Mucosa of rectum (tissue), 2 donors: ENCODE results near the gene OGDH.

ENCODE experiments used
- H3K27ac ChIP-seq, 2 donors: one replicate each; pipeline ENCODE4 v1.7.0; 2013; ENCODE audit warnings: inconsistent platforms in 2 of 2, low read depth in 2 of 2, low read length in 2 of 2
- H3K27me3 ChIP-seq, 2 donors: one replicate each; pipeline ENCODE4 v1.7.0; 2013; ENCODE audit warnings: low read length in 2 of 2; ENCODE audit not compliant: control insufficient read depth in 2 of 2, insufficient read depth in 2 of 2
- H3K36me3 ChIP-seq, 2 donors: one replicate each; pipeline ENCODE4 v1.7.0; 2013; ENCODE audit warnings: low read length in 2 of 2; ENCODE audit not compliant: control insufficient read depth in 2 of 2, insufficient read depth in 2 of 2
- H3K4me1 ChIP-seq, 2 donors: one replicate each; pipeline ENCODE4 v1.7.0; 2013; ENCODE audit warnings: low read length in 2 of 2, mild to moderate bottlenecking in 1 of 2; ENCODE audit not compliant: control insufficient read depth in 2 of 2, insufficient read depth in 2 of 2
- H3K4me3 ChIP-seq, 2 donors: one replicate each; pipeline ENCODE4 v1.7.0; 2013; ENCODE audit warnings: low read length in 2 of 2
- H3K9ac ChIP-seq, 2 donors: one replicate each; pipeline ENCODE4 v1.7.0; 2013; ENCODE audit warnings: low read length in 2 of 2, low read depth in 1 of 2, mild to moderate bottlenecking in 1 of 2
- H3K9me3 ChIP-seq, 2 donors: one replicate each; pipeline ENCODE4 v1.7.0; 2013; ENCODE audit warnings: low read length in 2 of 2; ENCODE audit not compliant: control insufficient read depth in 2 of 2
- donor health status: healthy.
- donor health status: Normal muscosa, but diverticular disease.

The OGDH gene

DNA sequence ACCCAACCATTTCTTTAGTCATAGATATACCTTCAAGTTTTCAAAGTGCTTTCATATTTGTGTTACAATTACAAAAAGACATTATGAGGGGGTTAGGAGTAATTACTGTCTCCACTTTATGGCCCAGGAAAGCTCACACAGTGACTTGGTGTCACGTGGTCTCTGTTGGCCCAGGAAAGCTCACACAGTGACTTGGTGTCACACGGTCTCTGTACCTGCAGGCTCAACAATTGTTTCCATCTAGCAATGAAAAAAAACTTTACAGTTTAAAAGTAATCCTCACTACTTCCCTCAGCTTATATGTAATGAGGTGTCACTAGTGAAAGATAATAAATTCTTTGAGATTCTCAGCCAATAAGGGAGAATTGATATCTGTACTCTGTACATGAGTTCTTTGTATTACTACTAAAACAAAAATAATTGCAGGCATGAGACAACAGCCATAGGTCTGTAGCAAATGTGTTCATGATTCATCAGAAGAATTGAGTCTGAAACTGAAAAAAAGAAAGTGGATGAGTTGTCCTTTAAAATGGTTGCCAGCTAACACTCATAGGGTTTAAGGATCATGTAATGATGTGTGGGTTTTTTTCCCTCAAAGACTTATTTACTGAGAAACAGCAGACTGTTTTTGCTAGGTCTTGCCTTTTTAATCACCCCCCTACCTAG, 10.9 kb downstream of the OGDH start:
- Histone ChIP-seq H3K4me1 (peaks cover 3 to 37% of the 10 kb centered on the region in 2 donors), H3K9ac (no peak overlapping the region), H3K27me3 (no peaks in the 10 kb centered on the region), H3K9me3 (no peaks in the 10 kb centered on the region), H3K36me3 (peaks cover 0 to 4% of the 10 kb centered on the region in 2 donors), H3K27ac (peak overlapping the region; percentile 17 to 24), H3K4me3 (no peak overlapping the region)

DNA sequence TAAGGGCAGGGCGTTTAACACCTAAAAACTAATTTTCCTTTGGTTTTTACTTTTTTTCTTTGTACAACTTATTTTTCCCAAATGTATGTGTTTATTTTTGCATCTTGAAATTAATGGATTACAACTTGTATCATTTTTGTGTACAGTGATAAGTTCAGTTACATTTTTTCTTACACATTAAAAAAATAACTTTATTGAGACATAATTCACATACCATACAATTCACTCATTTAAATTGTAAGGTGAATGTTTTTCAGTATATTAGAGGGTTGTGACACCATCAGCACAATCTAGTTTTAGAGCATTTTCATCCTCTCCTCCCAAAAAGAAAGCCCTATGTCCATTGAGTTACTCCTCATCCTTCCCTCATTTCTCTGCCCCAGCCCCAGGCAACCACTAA, 11.6 kb downstream of the OGDH start:
- Histone ChIP-seq H3K9me3 (no peaks in the 10 kb centered on the region), H3K9ac (no peak overlapping the region), H3K36me3 (peaks cover 0 to 4% of the 10 kb centered on the region in 2 donors), H3K27ac (peak overlapping the region; percentile 41 to 50), H3K4me1 (peaks cover 5 to 42% of the 10 kb centered on the region in 2 donors), H3K27me3 (no peaks in the 10 kb centered on the region), H3K4me3 (no peak overlapping the region)

DNA sequence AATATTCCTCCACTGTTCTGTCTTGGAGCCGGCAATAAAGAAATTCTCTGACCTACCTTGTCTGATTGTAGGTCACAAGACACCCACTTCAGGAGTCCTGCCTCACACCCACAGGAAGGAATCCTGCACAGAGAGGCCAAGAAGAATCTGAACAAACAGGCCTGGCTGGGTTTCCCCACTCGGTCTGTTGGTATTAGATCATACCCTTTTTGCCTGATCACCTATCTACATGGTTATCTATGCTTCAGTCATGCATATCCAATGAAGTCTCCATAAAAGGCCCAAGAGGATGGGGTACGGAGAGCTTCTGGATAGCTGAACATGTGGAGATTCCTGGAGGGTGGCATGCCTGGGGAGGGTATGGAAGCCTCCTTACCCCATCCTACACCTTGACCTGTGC, 12.3 kb downstream of the OGDH start:
- Histone ChIP-seq H3K36me3 (peaks cover 0 to 4% of the 10 kb centered on the region in 2 donors), H3K9ac (no peak overlapping the region), H3K9me3 (no peaks in the 10 kb centered on the region), H3K27ac (peak overlapping the region; percentile 41 to 50), H3K4me1 (peaks cover 7 to 44% of the 10 kb centered on the region in 2 donors), H3K27me3 (no peaks in the 10 kb centered on the region), H3K4me3 (no peak overlapping the region)

DNA sequence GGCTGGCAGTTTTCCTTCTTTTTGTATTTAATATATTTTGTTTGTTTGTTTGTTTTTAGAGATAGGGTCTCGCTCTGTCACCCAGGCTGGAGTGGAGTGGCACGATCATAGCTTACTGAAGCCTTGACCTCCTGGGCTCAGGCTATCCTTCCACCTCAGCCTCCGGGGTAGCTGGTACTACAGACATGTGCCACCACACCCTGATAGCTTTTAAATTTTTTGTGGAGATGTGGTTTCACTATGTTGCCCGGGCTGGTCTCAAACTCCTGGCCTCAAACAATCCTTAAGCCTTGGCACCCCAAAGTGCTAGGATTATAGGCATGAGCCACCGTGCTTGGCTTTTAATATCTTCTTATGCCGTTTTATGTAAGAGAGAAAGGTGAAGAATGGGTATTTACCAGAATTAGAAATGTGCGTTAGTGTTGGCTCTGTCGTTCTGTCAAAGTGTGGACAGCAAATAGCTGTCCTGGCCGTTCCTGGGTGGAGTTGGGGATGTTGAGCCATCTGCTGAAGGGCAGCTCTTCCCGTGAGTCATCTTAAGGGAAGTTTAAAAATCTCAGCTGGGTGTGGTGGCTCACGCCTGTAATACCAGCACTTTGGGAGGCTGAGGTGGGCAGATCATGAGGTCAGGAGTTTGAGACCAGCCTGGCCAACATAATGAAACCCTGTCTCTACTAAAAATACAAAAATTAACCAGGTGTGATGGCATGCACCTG, 14.8 kb downstream of the OGDH start:
- Histone ChIP-seq H3K36me3 (peaks cover 21 to 24% of the 10 kb centered on the region in 2 donors), H3K9me3 (no peaks in the 10 kb centered on the region), H3K27me3 (no peaks in the 10 kb centered on the region), H3K27ac (peak overlapping the region; percentile 40 to 45), H3K4me1 (peaks cover 8 to 35% of the 10 kb centered on the region in 2 donors), H3K9ac (no peak overlapping the region), H3K4me3 (no peak overlapping the region)

DNA sequence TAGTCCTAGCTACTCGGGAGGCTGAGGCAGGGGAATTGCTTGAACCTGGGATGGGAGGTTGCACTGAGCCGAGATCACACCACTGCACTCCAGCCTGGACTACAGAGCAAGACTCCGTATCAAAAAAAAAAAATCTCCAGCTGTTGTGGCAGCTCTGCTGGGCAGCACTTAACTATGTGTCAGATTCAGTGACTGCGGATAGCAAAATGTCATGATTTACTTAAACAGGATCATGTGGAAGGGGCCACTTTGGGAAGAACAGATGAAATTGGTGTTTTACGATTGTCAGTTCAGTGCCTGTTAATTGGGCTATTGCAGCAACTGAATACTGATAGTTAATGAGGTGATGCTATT, 15.3 kb downstream of the OGDH start:
- peaks cover 26 to 29% of the 10 kb centered on the region in 2 donors for H3K36me3 ChIP-seq
- peaks cover 8 to 35% of the 10 kb centered on the region in 2 donors for H3K4me1 ChIP-seq
- no peak overlapping the region for H3K9ac ChIP-seq
- H3K27ac ChIP-seq: peak overlapping the region; percentile 32 to 40
- no peak overlapping the region for H3K4me3 ChIP-seq
- no peaks in the 10 kb centered on the region for H3K9me3 ChIP-seq
- no peaks in the 10 kb centered on the region for H3K27me3 ChIP-seq

DNA sequence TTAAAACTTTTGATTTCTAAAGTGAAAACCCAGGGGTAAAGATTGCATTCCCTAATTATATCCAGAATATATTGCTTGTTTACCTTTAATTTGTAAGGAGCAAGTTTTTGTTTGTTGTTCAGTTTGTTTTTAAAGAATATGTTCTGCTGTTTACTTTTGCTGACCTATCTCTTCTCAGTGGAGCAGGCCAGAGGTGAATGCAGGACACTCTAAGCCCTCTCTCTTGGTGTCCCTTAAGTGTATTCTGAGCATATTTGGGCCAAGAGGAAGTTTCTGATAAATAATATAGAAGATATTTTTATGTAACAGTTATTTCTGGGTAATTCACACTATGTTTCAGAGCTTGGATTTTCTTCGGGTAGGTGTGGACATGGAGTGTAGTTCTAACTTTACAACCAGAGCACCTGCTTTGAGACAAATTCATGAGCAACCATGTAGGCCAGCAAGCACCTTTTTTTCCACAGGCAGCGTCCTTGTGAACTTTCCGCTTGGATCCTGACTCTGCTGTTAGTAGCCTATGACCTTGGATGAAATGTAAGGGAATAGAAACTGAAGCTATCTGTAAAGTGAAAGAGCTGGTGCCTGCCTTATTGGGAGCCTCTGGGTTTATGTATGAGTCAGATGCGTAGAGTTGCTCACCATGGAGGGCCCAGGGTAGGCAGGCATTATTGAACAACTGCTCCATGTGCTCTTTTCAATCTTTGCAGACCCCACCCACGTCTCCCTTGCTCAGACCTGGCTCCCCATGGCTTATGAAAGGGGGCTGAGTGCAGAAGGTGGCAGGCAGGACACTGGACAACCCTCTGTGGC, 16.1 kb downstream of the OGDH start:
- no peaks in the 10 kb centered on the region for H3K9me3 ChIP-seq
- H3K4me3 ChIP-seq: peak overlapping the region in 1 of 2 donors; percentile 31
- H3K27me3 ChIP-seq: no peaks in the 10 kb centered on the region
- peaks cover 27 to 30% of the 10 kb centered on the region in 2 donors for H3K36me3 ChIP-seq
- no peak overlapping the region for H3K9ac ChIP-seq
- H3K4me1 ChIP-seq: peaks cover 8 to 32% of the 10 kb centered on the region in 2 donors
- peak overlapping the region; percentile 52 to 61 for H3K27ac ChIP-seq

DNA sequence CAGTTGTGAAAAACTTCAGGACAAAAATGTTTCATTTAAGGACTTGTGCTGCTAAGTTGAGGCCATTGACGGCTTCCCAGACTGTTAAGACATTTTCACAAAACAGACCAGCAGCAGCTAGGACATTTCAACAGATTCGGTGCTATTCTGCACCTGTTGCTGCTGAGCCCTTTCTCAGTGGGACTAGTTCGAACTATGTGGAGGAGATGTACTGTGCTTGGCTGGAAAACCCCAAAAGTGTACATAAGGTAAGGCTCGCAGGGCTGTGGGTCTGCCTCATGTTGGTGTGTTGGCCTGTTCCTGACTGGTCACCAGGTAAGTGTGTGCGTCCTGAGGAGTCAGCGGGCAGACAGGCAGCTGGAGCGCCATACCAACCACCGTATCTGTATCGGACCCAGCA, 17.9 kb downstream of the OGDH start:
- no peaks in the 10 kb centered on the region for H3K27me3 ChIP-seq
- no peaks in the 10 kb centered on the region for H3K9me3 ChIP-seq
- H3K36me3 ChIP-seq: peaks cover 30 to 36% of the 10 kb centered on the region in 2 donors
- no peak overlapping the region for H3K9ac ChIP-seq
- peaks cover 8 to 17% of the 10 kb centered on the region in 2 donors for H3K4me1 ChIP-seq
- peak overlapping the region in 1 of 2 donors; percentile 61 for H3K27ac ChIP-seq
- H3K4me3 ChIP-seq: no peak overlapping the region

DNA sequence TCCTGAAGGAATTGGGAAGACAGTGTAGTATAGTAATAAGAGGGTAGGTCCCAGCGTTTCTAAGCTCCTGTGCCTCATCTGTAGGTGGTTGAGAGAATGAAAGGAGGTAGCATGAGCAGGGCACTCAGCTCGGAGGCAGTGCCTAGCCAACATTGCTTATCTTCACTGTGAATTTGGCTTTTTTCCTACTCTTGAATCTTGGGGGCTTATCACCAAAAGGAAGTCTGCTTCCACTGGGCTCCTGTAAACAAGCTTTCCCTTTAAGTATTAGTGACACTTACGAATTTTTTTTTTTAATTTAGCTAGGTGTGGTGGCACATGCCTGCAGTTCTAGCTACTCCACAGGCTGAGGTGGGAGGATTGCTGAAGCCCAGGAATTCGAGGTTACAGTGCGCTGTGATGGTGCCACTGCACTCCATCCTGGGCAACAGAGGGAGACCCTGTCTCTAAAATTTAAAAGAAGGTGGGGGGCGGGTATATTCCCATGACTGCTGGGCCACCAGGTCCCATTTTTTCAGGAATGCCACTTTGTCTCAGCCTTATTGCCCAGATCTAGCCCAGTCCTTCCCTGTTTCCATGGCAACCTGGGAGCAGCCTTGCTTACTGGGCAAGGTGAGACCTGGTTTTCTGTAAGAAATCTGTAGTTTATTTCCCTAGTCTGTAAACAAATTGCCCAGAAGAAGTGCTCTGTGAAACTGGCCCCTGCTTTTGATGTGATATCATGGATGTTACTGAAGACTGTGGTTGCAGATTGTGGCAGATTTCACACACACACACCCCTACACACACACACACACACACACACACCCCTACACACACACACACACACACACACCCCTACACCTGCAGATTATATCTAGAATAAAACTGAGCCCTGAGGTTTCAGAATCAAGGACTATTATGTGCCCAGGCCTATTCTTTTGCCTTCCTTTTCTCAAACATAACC, 19.4 kb downstream of the OGDH start:
- H3K4me1 ChIP-seq: peaks cover 12 to 19% of the 10 kb centered on the region in 2 donors
- no peak overlapping the region for H3K27ac ChIP-seq

DNA sequence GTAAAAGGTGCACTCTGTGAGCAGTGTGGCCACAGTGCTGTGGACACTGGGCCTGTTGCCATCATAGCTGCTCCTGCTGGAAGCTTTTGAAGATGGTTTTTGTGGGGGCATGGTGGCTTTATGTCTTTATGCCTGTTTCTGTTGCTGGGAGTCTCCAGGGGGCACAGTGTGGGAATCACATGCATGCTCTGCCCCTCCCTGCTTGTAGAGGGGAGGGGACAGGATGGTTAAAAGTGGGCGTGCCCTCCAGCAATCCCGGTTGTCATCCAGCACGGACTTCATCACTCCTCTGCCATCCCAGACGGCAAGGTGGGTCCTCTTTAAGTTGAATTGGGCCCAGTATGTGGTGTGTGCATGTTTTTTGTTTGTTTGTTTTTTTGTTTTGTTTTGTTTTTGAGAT, 20.2 kb downstream of the OGDH start:
- Histone ChIP-seq H3K9ac (no peak overlapping the region), H3K36me3 (peaks cover 36 to 40% of the 10 kb centered on the region in 2 donors), H3K27me3 (no peaks in the 10 kb centered on the region), H3K4me3 (no peak overlapping the region), H3K27ac (no peak overlapping the region), H3K9me3 (no peaks in the 10 kb centered on the region), H3K4me1 (peaks cover 15 to 23% of the 10 kb centered on the region in 2 donors)

More for the DNA sequence above, 19.4 kb downstream of the OGDH start:
- Histone ChIP-seq H3K9me3 (no peaks in the 10 kb centered on the region), H3K9ac (no peak overlapping the region), H3K4me3 (no peak overlapping the region), H3K36me3 (peaks cover 36 to 40% of the 10 kb centered on the region in 2 donors), H3K27me3 (no peaks in the 10 kb centered on the region)
